ENCODE results near the gene PDRG1.

PDRG1 gene

DNA sequence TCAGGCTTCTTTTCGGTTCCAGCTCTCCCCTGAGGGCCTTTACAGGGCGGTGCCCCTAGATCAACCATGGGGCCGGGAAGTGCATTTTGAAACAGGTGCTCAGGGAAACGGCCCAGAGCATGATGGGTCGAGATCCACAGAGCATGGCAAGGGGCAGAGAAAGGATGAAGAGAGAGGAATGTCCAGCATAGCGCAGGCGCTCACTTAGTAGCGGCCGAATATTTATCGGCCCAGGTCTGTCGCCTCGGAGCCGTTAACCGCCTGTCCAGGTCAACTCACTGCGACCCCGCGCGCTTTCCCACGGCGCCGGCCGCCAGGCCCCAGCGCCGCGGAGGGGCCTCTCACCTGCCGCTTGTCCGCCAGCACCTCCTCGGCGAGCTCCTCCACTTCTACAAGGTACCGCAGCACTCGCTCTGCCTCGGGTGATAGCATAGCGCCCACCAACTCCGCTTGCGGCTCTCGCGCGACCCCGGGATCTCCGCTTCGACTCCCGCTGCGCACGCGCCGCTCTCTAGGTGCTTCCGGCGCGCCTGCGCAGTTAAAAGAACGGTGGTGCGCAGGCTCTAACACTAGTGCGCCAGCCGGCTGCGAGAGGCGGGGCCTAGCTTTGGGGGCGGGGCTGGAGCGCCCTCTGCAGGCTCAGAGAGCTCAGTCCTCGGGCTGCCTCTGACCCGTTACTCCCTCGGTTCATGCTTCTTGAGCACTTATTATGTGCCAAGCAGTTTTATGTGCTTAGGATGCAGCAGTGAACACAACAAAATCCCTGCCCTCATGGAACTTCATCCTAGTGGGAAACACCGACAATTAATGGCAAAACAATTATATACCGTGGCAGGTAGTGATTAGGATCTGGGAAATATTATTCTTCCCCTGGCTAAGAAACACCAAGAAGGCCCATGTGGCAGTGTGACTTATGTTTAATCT, at the start of gene PDRG1:
PDRG1 (minus strand) TSS at position 517 of the 924 bp plus-strand sequence; CDS start at position 432, 85 bp downstream.
- peak; percentile 96 for DNase-seq

DNA sequence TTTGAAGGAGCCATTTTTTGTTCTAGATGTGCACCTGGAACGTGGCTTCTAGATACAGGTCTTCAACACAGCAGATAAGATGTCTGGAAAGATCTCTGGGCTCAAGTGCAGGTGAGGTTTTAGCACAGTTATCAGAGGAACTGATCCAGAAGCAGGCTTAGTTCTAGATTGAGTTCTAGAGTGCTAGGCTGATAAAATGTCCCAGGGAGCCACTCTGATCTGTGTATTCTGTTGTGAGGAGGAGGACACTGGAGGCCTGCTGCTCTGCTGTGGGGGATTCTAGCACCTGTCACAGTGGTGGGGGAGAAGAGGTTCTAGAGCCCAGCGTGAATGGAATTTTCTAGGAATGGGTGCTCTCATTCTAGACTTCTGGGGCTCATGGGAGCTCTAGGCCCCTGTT, 46.4 kb upstream of the PDRG1 start:
- DNase-seq: no peak

DNA sequence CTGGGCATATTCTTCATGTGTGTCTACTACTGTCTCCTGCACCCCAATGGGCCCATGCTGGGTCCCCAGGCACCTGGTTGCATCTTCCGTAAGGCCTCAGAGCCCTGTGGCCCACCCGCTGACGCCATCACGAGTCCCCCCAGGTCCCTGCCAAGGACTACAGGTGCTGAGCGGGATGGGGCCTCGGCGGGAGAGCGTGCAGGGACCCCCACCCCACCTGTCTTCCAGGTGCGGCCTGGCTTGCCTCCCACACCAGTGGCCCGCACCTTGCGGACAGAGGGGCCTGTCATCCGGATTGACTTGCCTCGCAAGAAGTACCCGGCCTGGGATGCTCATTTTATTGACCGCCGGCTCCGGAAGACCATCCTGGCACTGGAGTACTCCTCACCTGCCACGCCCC, 45.1 kb upstream of the PDRG1 start:
- DNase-seq: no peak

DNA sequence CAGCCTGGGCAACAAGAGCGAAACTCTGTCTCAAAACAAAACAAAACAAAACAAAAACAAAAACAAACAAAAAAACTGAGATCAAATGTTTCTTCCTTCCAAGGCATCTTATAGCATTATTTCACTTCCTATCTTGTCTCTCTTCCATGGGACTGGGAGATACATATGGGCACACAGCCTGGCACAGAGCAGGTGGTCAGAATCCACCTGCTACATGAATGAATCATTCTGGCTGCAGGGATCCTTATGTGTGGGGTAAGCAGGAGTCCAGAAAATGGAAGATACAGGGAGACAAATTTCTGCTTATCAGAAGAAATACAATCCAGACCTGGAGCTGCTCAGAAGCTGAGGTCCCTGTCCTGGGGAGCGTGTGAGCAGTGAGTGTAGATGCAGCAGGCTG, 40.2 kb upstream of the PDRG1 start:
- DNase-seq: no peak

DNA sequence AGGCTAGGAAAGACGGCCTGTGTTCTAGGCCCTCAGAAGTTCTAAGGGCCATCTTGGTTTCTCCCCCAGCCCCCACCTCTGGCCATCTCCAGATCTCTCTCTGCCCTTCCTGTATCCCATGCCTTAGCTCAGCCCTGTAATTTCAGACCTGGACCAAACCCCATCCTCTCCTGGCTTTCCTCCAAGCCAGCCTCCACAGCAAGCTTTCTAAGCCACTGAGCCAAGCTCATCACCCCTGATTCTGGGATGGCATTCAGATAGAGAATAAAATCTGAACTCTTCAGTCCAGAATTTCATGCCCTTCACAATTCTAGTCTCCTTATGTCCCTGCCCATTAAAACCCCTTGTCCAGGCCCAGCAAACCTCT, 39.5 kb upstream of the PDRG1 start:
- no peak for DNase-seq

DNA sequence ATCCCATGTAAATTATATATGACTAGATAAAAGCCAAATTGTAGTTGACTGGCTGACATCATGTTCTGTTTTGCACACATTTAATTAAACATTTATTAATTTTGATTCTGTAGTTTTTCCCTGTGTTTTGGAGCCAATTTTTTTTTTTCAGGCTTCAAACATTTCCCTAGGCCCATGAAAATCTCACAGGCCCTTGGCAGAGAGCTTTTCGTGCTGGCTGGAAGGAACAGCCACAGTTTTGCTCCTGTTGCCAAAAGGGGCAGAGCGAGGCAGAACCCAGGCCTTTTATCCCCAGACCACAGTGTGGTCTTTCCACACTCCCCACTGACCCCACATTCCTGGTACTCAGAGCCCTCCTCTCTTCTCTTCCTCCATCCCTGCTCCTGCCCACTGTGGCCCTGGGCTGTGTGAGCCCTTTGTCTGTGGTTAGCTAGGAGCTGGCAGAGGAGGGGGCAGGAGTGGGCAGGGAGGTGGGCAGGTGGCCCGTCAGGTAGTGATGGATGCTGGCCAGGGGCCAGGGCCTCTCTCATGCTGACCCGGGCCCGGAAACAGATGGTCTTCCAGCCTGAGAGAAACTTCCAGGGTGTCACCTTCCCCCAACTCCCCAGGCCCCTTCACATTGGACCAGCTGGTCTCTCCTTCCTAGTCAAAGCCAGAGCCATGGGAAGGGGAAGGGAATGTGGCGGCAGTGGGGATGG, 38.9 kb upstream of the PDRG1 start:
- DNase-seq: no peak

DNA sequence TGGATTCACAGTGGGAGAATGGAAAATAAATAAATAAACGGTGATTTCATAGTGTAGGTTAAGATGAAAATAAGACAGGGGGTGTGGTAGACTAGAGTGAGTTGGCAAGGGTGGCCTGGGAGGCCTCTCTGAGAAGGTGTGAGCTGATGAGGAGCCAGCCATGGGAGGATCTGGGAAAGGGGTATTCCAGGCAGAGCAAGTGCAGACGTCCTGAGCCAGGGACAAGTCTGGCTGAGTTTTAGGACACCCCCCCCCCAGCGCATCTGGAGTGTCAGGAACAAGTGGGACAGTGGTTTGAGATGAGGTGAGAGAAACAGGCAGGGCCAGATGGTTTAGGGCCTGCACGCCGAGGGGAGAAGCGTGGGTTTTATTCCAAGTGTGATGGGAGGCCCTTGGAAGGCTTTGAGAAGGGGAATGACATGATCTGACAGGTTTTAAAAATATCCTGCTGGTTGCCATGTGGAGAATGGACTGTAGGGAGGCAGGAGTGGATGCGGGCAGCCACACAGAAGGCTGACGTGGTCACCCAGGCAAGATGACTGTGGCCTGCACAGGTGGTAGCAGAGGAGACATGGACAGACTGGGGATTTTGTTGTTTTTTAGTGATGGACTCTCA, 37.3 kb upstream of the PDRG1 start:
- no peak for DNase-seq

DNA sequence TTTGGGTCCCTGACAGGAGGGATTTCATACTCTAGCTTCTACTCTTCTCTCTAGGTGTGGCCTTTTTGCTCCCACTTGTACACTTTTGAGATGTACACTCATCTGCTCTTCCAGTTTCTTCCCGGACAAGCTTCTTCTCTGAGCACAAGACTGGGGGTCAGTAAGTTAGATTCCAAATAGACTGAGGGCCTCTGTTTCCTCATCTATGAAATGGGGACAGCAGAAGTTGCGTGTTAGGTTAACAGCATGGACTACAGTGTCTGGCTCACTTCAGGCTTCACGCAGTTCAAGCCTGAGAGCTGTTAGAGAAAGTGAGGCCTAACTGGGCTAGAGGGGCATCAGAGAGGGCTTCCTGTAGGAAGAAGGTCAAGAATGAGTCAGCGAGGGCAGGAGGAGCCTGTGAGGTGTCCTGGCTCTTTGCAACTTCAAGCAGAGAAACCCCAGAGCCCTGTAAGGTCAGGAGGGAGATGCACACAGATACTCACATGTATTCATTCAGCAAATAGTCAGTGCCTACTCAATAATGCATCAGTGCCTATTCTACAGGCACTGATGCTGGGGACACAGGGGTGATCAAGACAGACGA, 36.7 kb upstream of the PDRG1 start:
- no peak for DNase-seq

DNA sequence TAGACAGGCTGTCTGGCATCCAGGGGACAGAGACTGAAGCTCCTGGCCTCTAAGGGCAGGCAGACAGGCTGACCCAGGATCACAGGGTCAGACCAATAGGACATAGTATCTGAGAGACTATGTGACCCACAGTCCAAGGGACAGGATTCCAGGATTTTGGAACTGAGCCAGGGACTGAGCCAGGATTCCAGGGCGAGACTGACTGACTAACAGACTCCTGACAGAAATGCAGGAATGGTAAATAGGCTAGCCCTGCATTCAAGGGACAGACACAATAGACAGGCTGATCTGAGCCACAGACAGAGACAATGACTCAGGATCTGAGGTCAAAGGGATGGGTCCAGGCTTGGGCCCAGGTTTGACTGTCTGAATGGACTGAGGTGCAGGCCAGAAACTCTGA, 35.9 kb upstream of the PDRG1 start:
- DNase-seq: no peak

DNA sequence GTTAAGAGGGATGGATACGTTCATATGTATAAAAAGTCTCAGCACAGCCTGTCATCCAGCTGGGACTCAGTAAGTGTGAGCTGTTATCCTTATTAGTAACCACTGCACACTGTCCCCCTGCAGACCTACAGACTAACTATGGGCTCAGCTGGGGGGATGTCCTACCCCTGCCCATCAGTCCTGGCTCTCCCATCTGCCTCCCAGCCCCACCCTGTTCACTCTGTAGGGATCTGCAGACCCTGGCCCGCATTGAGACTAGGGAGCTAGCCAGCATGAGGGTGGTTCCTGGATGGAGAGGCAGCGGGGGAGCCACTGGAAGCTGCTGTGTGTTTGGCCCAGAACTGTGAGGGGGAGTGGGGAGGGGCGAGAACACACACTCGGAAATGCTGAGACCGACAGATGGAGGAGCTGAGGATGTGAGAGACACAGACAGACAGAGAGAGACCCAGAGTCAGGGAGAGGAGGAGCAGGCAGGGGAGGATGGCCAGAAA, 33.2 kb upstream of the PDRG1 start:
- DNase-seq: no peak

DNA sequence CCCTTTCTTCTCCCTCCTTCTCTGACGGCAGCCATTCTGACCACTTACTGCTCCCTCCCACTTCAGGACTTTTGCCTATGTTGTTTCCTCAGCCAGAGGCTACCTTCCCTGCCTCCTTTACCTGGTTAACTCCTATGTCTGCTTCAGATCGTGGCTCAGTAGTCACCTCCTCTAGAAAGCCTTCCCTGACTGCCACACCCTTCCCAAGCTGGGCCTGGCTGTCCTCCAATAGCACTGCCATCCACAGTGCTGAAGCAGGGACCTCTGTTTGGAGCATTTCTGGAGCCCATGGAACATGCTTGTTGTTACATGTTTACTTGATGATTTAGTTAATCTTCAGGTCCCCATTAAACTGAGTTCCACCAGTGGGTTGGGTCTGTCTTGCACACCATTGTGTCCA, 29.9 kb upstream of the PDRG1 start:
- DNase-seq: no peak

DNA sequence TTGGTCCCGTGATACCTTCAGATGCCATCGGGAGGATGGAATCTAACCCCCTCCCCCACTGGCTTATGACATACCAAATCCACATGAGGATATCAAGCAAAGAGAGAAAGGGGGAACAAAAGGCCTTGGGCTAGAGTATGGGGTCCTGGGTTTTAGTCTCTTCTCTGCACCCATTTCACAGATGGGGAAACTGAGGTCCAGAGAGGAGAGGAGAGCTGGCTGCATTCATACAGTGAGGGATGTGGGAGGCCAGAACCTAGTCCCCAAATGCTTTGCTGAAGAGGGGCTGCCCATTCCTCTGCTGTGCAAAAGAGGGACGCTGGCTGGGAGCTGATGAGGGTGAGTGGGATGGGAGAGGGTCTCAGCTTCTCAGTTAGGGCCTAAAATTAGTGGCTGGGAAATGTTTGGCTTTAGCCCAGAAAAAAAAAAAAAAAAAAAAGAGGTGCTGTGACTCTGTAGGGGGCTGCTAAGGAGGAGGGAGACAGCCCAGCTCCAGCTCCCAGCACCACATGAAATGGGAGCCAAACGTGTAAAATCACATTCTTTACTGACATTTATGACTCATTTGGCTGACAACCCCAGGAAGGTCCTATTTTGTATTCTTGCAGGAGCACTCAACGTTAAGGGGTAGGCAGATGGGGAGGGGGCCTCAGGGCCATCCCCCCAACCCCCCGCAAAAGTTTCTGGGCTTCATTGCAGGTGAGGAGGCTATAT, 28.0 kb upstream of the PDRG1 start:
- DNase-seq: peak; percentile 8

DNA sequence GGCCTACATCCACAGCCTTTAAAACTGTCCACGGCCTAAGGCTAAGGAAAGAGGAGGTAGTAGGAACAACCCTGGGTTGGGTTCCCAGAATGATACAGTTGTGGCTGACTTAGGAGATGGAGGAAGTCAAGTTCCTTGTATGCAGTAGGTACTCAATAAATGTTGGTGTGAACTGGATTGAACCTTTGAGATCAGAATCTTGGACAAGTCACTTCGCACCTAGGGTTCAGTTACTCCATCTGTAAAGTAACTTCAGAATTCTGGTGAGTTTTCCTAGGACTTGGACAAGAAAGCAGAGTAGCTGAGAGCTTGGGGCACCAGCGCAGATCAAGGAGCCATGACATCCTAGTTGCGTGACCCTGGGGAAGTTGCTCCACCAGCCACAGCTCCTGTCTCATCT, 25.2 kb upstream of the PDRG1 start:
- DNase-seq: no peak

DNA sequence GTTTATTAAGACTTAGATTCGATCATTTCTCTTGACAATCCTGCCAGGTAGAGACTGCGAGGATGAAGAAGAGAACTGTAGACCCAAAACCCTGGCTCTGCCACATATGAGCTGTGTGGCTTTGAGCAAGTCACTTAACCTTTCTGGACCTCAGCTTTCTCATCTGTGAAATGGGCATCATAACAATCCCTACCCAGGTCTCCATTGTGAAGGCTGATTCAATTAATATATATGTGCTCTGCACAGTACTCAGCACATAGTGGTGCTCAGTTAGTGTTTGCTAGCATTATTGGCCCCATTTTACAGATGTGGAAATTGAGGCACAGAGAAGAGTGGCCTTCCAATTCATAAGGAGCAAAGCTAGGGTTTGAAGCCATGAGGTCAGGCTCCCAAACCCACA, 24.0 kb upstream of the PDRG1 start:
- no peak for DNase-seq

DNA sequence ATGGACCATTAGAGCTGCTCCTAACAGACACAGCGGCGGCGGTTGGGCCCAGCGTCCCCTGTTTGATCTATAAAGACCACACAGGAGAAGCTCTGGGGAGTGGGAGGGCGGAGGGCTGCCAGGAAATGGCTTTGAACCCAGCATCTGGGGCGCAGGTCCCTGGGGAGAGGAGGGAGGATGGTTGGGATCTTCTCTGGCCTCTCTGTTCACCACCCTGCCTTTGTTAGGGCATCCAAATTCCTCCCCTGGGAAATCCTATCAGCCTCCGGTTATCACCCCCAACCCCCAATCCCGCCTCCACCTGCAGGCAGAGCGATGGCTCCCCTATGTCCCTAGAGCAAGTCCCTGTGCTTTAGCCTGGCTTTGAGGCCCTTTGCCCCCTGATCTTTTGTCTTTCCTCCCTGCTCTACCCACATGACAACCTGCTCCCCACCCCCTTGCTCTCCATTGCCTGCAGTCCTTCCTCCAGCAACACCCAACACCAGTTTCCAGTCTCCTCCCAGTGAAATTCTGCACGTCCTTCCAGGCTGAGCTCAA, 23.2 kb upstream of the PDRG1 start:
- DNase-seq: no peak

DNA sequence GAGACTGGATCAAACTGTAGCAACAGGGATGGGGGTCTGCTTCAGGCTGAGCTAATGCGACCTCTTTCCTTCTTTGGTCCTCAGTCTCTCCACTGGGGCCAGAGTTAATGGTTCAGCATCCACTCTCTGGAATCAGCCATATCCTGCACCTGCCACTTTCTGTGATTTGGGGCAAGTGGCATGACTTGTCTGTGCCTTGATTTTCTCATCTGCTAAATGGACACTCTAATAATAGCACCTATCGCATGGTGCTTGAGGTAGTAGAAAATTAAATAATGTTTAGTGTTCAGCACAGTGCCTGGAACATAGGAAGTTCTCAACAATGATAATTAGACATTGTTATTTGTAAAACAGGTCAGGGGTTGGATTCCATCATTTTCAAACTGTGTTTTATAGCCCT, 22.4 kb upstream of the PDRG1 start:
- no peak for DNase-seq

DNA sequence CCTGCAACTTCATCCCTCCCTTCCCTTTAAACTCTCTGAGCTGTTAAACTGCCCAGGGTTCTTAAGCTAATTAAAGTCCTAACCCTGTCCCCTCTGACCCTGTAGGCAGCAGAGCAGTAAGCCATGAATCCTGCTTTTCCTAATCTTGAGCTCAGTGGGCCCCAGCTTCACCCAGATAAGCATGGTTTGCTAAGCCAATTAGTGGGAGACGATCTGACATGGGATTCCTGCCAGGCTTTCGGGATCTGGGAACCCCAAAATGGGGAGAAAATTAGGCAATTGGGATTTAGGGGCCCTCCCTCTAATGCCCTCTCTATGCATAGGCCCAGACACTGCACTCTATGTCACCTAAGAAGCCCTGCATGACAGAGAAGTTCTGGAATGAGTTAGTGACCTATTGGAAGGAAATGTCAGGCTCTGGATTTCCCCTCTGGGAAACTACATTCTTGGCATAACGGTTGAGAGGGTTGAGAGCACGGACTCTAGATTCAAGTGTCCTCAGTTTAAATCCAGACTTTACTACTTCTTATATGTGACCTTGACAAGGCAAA, 20.7 kb upstream of the PDRG1 start:
- DNase-seq: no peak

DNA sequence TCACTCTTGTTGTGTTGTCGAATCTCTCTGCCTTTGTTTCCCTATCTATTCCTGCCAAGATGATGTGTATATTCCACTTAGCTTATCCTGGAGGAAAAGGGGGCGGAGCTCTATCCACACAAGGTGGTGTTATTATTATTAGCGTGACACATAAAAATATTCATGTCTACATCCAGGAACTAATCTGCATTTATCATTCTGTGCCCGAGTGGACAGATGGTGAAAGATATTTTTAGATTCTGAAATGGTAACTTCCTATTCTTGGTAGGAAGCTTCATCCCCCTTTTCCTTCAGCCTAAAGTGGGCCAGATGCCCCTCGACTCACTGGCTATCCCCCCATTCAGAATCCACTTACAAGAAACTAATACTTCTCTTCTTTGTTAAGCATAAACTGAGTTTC, 18.1 kb upstream of the PDRG1 start:
- no peak for DNase-seq

DNA sequence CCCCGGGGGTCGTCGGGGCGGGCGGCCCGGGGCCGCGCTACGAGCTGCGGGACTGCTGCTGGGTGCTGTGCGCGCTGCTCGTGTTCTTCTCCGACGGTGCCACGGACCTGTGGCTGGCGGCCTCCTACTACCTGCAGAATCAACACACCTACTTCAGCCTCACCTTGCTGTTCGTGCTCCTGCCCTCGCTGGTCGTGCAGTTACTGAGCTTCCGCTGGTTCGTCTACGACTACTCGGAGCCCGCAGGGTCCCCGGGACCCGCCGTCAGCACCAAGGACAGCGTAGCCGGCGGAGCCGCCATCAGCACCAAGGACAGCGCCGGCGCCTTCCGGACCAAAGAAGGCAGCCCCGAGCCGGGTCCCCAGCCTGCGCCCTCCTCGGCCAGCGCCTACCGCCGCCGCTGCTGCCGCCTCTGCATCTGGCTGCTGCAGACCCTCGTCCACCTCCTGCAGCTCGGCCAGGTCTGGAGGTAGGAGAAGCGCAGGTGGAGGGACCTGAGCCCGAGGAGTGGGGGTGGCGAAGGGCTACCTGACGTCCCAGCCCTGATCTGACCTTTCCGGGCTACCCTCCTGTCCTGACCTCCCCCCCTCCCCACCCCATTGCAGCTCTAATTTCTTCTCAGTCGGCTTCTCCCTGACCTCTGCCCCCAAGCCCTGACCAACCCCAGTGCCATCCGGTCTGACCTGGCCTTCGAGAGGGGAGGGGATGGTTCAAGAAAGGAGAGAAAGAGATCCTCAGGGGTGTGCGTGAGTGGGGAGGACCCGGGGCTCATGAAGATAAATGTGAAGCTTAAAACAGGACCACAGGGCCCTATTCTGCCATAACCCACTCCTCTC, 16.7 kb upstream of the PDRG1 start:
- DNase-seq: peak; percentile 57

DNA sequence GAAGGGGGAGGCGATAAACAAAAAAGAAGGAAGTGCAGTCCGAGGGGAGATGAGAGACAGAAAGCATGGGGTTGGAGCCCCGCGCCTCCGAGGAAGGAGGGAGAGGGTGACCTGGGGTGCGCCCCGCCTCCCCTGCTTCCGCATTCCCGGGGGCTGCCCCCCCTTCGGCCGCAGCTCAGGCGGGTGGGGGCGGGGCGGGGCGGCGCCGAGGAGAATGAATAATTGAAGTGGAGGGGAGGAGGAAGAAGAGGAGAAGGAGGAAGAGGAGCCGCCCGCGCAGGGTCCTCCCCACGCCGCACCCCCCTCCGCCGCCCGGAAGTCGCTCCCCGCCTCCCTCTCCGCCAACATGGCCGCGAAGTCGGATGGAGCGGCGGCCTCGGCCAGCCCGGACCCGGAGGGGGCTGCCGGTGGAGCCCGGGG, 16.0 kb upstream of the PDRG1 start, which contains the start of gene XKR7:
XKR7 (plus strand) TSS at position 322 of the 420 bp plus-strand sequence; CDS start at position 347, 25 bp downstream.
- no peak for DNase-seq
